Stimulated activated CD8-positive, alpha-beta memory T cell treated with anti-CD3 and anti-CD28 coated beads, Interleukin-2, amount 100 ng/mL, for 1 hour (primary cell): ENCODE data around the gene COP1.
"Not testable (repeated sequence)": the region's sequence is repeated elsewhere in the genome, so short reads cannot be mapped to it uniquely, and the experiment has no call there.

Source experiments
- DNase-seq, 2 donors: peaks; one replicate each; pipeline ENCODE4 v3.0.0-alpha.2; 2020; ENCODE audit warnings: low read depth in 2 of 2

COP1 gene

GRCh38 chr1:176206961-176207902, at the start of gene COP1:
TSS of gene COP1 (minus strand) at chr1:176207286. CDS start at chr1:176206978, 308 bp downstream.
- DNase-seq = peak; percentile 95 to 96

GRCh38 chr1:176252191-176252590, 45.1 kb upstream of the COP1 start:
- no peak for DNase-seq

- DNase-seq = no peak
Measured at GRCh38 chr1:176244851-176245250, 37.8 kb upstream of the COP1 start.

GRCh38 chr1:176243746-176244145, 36.7 kb upstream of the COP1 start:
- no peak for DNase-seq

GRCh38 chr1:176241385-176242015, 34.4 kb upstream of the COP1 start:
- no peak for DNase-seq

- DNase-seq = not testable (repeated sequence)
Measured at GRCh38 chr1:176233657-176234056, 26.6 kb upstream of the COP1 start.

GRCh38 chr1:176227579-176227978, 20.5 kb upstream of the COP1 start:
- DNase-seq = no peak

GRCh38 chr1:176225911-176226310, 18.8 kb upstream of the COP1 start:
- no peak for DNase-seq

GRCh38 chr1:176225479-176225875, 18.4 kb upstream of the COP1 start:
- DNase-seq = no peak

- DNase-seq = no peak
Measured at GRCh38 chr1:176222196-176222595, 15.1 kb upstream of the COP1 start.

- no peak for DNase-seq
Measured at GRCh38 chr1:176220100-176220689, 13.1 kb upstream of the COP1 start.

GRCh38 chr1:176217461-176218099, 10.5 kb upstream of the COP1 start:
- no peak for DNase-seq

- no peak for DNase-seq
Measured at GRCh38 chr1:176216031-176216430, 8.9 kb upstream of the COP1 start.

GRCh38 chr1:176211396-176212165, 4.5 kb upstream of the COP1 start:
- no peak for DNase-seq

- DNase-seq = no peak
Measured at GRCh38 chr1:176208034-176208433, 948 bp upstream of the COP1 start.

- no peak for DNase-seq
Measured at GRCh38 chr1:176206006-176206960, 803 bp downstream of the COP1 start.

GRCh38 chr1:176205332-176205914, 1.7 kb downstream of the COP1 start:
- no peak for DNase-seq

- not testable (repeated sequence) for DNase-seq
Measured at GRCh38 chr1:176204655-176205054, 2.4 kb downstream of the COP1 start.

- DNase-seq = no peak
Measured at GRCh38 chr1:176203735-176204134, 3.4 kb downstream of the COP1 start.

- DNase-seq = no peak
Measured at GRCh38 chr1:176201568-176201967, 5.5 kb downstream of the COP1 start.
